ENCODE results near the gene ACSF2.
"Not testable (repeated sequence)": the region's sequence is repeated elsewhere in the genome, so short reads cannot be mapped to it uniquely, and the experiment has no call there.

The ACSF2 gene

GRCh38 chr17:50425682-50426471 lies at the start of gene ACSF2:
ACSF2 (plus strand) TSS chr17:50426218; CDS start chr17:50426262, 44 bp downstream.
- DNase-seq (ENCODE audit: low read depth), result no peak

GRCh38 chr17:50379351-50380132 lies 46.5 kb upstream of the ACSF2 start:
- DNase-seq (ENCODE audit: low read depth), result no peak

DNA sequence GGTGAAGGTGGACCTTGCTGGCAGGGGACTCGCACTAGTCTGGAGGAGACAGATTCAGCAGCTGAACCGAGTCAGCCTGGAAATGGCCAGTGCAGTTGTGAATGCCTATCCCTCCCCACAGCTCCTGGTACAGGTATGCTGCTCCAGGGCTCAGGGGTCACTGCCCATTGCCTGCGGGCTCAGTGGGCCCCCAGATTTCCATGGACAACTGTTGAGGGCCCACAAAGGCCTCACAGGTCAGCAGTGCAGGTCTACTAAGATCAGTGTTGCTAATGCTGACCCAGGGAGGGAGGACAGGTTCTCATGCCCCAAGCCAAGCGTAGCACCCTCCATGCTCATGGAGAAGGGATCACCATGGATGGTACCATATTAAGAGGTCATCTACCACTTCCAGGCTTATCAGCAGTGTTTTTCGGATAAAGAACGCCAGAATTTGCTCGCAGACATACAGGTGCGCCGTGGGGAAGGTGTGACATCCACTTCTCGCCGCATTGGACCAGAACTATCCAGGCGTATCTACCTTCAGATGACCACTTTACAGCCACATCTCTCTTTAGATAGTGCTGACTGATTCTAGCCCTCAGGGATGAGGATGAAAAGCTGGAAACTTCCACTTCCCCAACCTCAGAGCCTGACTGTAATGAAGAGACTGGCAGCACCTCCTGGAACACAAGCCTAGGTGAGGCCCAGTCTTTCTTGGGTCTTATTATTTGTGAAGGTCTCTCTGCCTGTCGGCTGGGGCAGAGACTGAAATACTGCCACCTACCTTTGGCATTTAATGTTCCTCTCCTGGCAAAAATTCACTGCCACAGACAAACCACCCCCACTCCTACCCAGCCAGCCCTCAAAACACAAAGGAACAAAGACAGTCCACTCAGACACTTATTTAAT lies 45.4 kb upstream of the ACSF2 start:
- no peak for DNase-seq (ENCODE audit: low read depth)

DNA sequence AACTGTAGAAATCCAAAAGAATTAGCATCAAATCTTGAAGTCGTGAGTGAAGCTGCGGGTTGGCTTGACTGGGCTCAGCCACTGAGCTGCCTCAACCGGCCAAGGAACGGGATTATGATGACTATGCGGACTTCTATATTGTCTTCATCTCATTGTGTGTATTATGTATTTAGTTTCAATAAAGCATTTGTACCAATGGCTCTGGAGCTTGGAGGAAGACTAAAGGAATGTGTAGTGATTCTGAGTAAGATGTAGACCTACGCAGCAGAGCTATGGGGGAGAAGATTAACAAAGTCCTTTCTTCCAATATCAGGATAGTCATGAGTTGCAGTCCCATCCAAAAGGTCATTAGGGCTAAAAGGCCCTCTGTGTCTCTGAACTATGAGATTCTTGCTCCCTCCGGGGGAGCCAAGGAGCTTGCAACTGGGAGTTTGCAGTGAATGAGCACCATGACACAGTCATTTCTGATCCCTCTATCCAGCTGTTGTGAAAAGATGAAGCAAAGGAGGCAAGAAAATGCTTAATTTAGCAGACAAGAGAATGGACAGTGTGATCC lies 44.7 kb upstream of the ACSF2 start:
- no peak for DNase-seq (ENCODE audit: low read depth)

- DNase-seq (ENCODE audit: low read depth), result no peak
These were observed 44.1 kb upstream of the ACSF2 start for GRCh38 chr17:50381920-50382319.

DNA sequence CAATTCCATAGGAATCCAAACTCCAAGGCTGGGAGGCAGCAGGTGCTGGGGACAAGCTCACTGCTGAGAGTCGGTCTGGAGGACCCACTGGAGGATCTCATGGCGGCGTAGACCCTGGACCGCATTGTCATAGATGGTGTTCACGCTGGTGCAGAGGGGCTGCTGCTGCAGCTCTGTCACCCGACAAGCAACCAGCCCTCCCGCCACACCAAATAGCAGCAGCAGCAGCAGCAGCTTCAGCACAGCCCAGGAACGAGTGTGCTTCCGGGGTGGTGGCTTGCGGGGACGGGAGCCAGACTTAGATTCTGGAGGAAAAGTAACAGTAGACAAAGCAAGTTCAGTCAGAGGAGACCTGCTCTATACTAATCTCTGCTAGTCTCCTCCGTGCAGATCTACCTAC lies 43.1 kb upstream of the ACSF2 start:
- no peak for DNase-seq (ENCODE audit: low read depth)

DNA sequence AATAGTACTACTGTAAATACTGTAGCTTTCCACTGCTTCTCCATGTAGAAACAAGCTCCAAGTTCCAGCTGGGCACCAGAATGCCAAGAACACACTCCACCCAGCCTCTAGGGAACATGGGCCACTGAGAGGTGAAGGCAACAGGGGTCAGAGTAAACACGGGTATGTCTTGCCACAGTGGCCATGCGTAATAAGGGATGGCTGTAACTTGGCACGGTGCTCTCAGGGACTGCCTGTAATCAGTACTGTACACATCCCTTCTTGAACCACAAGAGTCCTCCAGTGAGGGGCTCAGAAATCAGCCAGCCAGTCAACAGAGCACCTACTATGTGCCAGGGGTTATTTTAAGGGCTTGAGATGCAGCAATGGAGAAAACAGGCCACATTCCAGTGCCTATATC lies 39.5 kb upstream of the ACSF2 start:
- DNase-seq (ENCODE audit: low read depth), result no peak

DNA sequence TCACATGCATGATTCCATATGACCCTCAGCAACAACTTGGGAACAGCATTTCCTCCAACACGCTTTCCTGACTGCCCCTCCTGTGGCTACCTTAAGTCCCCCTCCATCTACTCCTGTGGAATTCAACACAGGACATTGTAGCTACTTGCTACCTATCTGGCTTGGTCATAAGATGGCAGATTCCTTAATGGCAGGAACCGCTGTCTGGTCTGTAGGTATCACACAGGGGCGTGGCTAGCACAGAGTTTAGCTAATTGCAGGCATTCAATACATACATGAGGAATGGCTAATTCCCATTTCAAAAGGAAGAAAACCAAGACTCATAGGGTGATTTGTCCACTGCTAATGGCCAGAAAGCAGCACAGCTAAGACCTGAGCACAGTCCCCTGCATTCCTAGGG lies 37.3 kb upstream of the ACSF2 start:
- no peak for DNase-seq (ENCODE audit: low read depth)

- DNase-seq (ENCODE audit: low read depth), result no peak
These were observed 36.5 kb upstream of the ACSF2 start for GRCh38 chr17:50389534-50389933.

DNA sequence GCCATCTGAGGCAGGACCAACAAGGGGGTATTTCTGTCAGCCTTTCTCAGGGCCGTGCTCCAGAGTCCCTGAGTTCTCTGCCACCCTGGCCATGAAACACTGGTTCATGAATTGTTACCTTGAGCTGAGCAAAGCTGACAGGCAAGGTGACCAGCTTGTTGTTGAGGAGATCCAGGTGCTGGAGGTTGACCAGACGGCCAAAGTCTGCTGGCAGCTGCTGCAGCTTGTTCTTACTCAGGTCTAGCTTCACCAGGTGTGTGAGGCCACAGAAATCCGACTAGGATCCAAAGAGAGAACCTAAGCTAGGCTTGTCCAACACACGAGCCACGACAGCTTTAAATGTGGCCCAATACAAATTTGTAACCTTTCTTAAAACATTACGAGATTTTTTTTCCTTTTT lies 33.4 kb upstream of the ACSF2 start:
- DNase-seq (ENCODE audit: low read depth), result no peak

GRCh38 chr17:50393700-50394099 lies 32.3 kb upstream of the ACSF2 start:
- DNase-seq (ENCODE audit: low read depth), result no peak

GRCh38 chr17:50394711-50395110 lies 31.3 kb upstream of the ACSF2 start:
- DNase-seq (ENCODE audit: low read depth), result no peak

DNA sequence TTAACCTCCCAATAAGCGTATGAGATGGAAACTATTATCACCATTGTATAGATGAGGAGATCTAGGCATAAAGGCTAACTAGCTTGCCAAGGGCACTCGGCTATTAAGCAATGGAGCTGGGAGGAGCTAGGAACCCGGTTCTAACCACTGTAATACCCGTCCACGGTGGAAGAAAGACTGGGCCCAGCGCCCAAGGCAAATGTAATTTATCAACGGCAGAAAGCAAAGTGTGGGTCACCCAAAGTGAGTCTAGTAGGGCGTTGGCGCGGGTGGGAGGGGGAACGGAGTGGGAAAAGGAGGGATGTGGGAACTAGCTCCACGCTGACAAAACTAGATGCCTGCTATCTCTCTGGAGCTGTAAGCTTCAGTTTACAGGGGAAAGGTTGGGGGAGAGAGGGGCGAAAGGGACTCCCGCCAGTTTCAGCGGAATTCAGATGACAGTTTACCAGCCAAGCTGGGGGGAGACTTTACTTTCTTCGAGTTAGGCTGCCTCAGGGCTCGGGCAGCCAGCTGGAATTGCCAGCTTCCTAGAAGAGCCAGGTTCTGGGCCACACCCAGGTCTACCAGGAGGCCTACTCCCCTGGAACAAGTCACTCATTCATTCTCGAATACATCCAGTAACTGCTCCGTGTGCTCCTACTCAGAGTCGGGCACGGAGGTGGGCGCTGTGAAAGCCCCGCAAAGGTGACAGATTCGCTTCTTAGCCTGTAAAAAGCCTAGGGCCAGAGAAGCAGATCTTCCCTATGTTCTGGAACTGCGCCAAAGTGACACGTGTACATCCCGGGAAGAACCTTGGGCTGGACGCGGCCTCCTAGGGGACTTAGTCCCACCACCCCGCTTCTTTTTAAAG lies 29.5 kb upstream of the ACSF2 start:
- no peak for DNase-seq (ENCODE audit: low read depth)

GRCh38 chr17:50397111-50397918 lies 28.7 kb upstream of the ACSF2 start, which contains the start of gene LRRC59:
LRRC59 (minus strand) TSS chr17:50397523; CDS start chr17:50397317, 206 bp downstream.
- DNase-seq (ENCODE audit: low read depth), result peak; percentile 14

DNA sequence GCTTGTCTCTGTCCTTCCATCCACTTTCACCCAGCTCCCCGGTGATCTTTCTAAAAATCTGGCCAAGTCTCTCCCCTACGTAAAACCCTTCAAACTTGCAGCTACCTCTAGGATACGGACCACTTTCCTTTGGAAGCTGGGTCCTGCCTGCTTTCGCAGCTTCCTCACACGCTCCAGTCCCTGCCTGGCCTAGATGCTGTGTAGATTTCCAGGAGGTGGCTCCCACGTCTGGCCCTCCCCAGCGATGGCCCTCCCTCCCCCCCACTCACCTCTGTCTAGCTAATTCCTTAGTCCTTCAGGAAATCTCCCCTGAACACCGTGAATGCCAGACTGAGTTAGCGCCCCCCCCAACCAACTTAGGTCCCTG lies 28.1 kb upstream of the ACSF2 start:
- no peak for DNase-seq (ENCODE audit: low read depth)

DNA sequence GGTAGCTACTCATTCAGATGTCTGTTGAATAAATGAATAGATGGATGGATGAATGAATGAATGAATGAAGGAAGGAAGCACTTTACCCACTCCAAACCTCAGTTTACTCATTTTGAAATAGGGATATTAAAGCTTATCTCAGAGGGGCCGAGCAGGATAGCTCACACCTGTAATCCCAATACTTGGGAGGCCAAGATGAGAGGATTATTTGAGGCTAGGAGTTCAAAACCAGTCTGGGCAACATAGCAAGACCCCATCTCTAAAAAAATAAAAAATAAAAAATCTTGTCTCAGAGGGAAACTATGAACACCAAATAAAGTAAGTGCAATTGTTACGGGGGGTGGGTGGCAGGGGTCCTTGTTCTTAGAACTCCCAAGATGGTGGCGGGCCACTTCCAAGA lies 27.3 kb upstream of the ACSF2 start:
- DNase-seq (ENCODE audit: low read depth), result not testable (repeated sequence)

DNA sequence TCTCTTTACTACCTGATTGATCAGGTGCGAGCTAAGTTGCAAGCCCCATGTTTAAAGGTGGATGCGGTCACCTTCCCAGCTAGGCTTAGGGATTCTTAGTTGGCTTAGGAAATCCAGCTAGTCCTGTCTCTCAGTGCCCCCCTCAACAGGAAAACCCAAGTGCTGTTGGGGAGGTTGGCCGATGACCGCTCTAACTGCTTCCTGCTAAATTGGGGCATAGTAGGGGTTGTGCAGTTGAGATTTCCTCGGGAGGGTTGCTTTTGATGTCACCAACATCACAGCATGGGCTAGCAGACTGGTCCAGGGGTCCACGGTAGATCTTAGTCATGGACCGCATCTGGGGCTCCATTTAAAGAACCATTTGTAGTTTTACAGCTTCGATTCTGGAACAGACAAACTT lies 26.4 kb upstream of the ACSF2 start:
- not testable (repeated sequence) for DNase-seq (ENCODE audit: low read depth)

DNA sequence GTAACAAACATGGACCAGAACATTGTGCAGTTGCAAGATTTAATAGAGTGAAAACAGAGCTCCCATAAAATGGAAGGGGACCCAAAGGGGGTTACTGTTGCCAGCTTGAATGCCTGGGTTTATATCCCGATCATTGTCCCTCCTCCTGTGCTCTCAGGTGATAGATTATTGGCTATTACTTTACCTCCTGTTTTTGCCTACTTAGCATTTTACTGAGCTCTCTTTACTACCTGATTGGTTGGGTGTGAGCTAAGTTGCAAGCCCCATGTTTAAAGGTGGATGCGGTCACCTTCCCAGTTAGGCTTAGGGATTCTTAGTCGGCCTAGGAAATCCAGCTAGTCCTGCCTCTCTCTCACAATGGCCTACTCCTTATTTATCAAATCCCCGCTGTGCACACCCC lies 20.7 kb upstream of the ACSF2 start:
- not testable (repeated sequence) for DNase-seq (ENCODE audit: low read depth)

- no peak for DNase-seq (ENCODE audit: low read depth)
These were observed 19.4 kb upstream of the ACSF2 start for GRCh38 chr17:50406578-50406977.

DNA sequence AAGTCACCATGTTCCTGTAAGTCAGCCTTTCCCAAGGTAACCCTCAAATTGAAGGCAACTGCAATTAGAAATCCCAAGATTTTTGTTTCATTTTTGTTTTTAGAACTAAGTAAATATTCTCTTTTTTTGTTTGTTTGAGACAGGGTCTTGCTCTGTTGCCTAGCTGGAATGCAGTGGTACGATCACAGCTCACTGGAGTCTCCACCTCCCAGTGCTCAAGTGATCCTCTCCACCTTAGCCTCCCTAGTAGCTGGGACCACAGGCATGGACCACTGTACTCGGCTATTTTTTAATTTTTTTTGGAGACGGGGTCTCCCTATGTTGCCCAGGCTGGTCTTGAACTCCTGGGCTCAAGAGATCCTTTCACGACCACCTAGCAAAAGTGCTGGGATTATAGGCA lies 18.1 kb upstream of the ACSF2 start:
- DNase-seq (ENCODE audit: low read depth), result no peak
